ENCODE results near the gene DHCR7. TPM values are rescaled to one million over a fixed set of nuclear protein-coding genes. Genes with fewer than 3 reads are reported as not detected.
A peak's percentile ranks its signal among the peaks of the same experiment; 100 is the strongest.

The DHCR7 gene
- total RNA-seq, 1 experiment from 2014 or later, result 286 TPM

- Histone ChIP-seq H3K36me3 (ENCODE audit: insufficient read depth, low read length, poor library complexity, severe bottlenecking) (no peaks in the 10 kb centered on the region), H3K27ac (ENCODE audit: low read depth, low read length, poor library complexity, severe bottlenecking) (no peak overlapping the region), H3K9me3 (ENCODE audit: low read depth, low read length, poor library complexity, severe bottlenecking) (no peaks in the 10 kb centered on the region), H3K4me3 (ENCODE audit: low read depth, low read length, poor library complexity, severe bottlenecking) (no peak overlapping the region), H3K4me1 (ENCODE audit: insufficient read depth, low read length, poor library complexity, severe bottlenecking) (peaks cover 32% of the 10 kb centered on the region), H3K27me3 (replicated peaks; ENCODE audit: insufficient read depth, low read depth, low read length, poor library complexity) (no peaks in the 10 kb centered on the region)
- no TSS peak for BruUV-seq (replicated peaks)
- POLR2A ChIA-PET (ENCODE audit: low non-redundant PET), result no interaction called here
- TF ChIP-seq, protein P1, sequence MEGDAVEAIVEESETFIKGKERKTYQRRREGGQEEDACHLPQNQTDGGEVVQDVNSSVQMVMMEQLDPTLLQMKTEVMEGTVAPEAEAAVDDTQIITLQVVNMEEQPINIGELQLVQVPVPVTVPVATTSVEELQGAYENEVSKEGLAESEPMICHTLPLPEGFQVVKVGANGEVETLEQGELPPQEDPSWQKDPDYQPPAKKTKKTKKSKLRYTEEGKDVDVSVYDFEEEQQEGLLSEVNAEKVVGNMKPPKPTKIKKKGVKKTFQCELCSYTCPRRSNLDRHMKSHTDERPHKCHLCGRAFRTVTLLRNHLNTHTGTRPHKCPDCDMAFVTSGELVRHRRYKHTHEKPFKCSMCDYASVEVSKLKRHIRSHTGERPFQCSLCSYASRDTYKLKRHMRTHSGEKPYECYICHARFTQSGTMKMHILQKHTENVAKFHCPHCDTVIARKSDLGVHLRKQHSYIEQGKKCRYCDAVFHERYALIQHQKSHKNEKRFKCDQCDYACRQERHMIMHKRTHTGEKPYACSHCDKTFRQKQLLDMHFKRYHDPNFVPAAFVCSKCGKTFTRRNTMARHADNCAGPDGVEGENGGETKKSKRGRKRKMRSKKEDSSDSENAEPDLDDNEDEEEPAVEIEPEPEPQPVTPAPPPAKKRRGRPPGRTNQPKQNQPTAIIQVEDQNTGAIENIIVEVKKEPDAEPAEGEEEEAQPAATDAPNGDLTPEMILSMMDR (conservative IDR thresholded peaks at IDR 0.05; ENCODE audit: low read depth, low read length), result no peak
- no peak for TF ChIP-seq EZH2 (IDR thresholded peaks at IDR 0.05; ENCODE audit: borderline replicate concordance, low read depth, low read length, poor library complexity, severe bottlenecking)
- intact Hi-C loops (cut with micrococcal nuclease; ENCODE audit: unreplicated experiment), result no loop called here
- no peak for DNase-seq (ENCODE audit: low spot score)
- CTCF ChIA-PET, result no interaction called here
Measured at GRCh38 chr11:71387784-71388636, 60.2 kb downstream of the DHCR7 start.

- no peak for DNase-seq (ENCODE audit: low spot score)
- TF ChIP-seq EZH2 (IDR thresholded peaks at IDR 0.05; ENCODE audit: borderline replicate concordance, low read depth, low read length, poor library complexity, severe bottlenecking), result no peak
- ChIA-PET POLR2A (ENCODE audit: low non-redundant PET) (no interaction called here), CTCF (no interaction called here)
- H3K27me3 ChIP-seq (replicated peaks; ENCODE audit: insufficient read depth, low read depth, low read length, poor library complexity), result no peaks in the 10 kb centered on the region
- no TSS peak for BruUV-seq (replicated peaks)
- no peak overlapping the region for H3K4me3 ChIP-seq (ENCODE audit: low read depth, low read length, poor library complexity, severe bottlenecking)
- H3K9me3 ChIP-seq (ENCODE audit: low read depth, low read length, poor library complexity, severe bottlenecking), result no peaks in the 10 kb centered on the region
- no peak overlapping the region for H3K27ac ChIP-seq (ENCODE audit: low read depth, low read length, poor library complexity, severe bottlenecking)
- peaks cover 32% of the 10 kb centered on the region for H3K4me1 ChIP-seq (ENCODE audit: insufficient read depth, low read length, poor library complexity, severe bottlenecking)
- H3K36me3 ChIP-seq (ENCODE audit: insufficient read depth, low read length, poor library complexity, severe bottlenecking), result no peaks in the 10 kb centered on the region
- intact Hi-C loops (cut with micrococcal nuclease; ENCODE audit: unreplicated experiment), result no loop called here
Measured at GRCh38 chr11:71387200-71387599, 61.0 kb downstream of the DHCR7 start.

DNA sequence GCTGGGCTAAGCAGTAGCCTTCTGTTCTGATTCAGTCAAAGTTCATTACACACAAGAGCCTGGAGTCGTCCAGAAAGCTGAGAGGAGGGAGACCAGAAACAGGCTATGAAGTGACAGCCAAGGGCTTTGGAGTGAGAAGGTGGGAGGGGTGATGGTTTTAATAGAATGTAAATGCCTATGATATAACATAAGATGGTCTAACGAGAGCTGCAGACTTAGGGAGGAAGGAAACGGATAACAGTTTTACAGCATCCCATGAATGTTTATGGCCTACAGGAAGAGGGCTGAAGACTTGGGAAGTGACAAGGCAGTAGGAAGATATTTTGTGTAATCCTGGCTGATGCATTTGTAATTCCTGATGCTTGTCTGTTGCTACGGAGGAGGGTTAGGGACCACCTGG, 62.0 kb downstream of the DHCR7 start:
- intact Hi-C loops (cut with micrococcal nuclease; ENCODE audit: unreplicated experiment), result no loop called here
- Histone ChIP-seq H3K36me3 (ENCODE audit: insufficient read depth, low read length, poor library complexity, severe bottlenecking) (no peaks in the 10 kb centered on the region), H3K27ac (ENCODE audit: low read depth, low read length, poor library complexity, severe bottlenecking) (no peak overlapping the region), H3K27me3 (replicated peaks; ENCODE audit: insufficient read depth, low read depth, low read length, poor library complexity) (no peaks in the 10 kb centered on the region), H3K9me3 (ENCODE audit: low read depth, low read length, poor library complexity, severe bottlenecking) (no peaks in the 10 kb centered on the region), H3K4me3 (ENCODE audit: low read depth, low read length, poor library complexity, severe bottlenecking) (no peak overlapping the region), H3K4me1 (ENCODE audit: insufficient read depth, low read length, poor library complexity, severe bottlenecking) (peaks cover 27% of the 10 kb centered on the region)
- CTCF ChIA-PET, result no interaction called here
- no TSS peak for BruUV-seq (replicated peaks)
- POLR2A ChIA-PET (ENCODE audit: low non-redundant PET), result no interaction called here
- no peak for TF ChIP-seq EZH2 (IDR thresholded peaks at IDR 0.05; ENCODE audit: borderline replicate concordance, low read depth, low read length, poor library complexity, severe bottlenecking)
- TF ChIP-seq, protein P1 (conservative IDR thresholded peaks at IDR 0.05; ENCODE audit: low read depth, low read length), result no peak
- DNase-seq (ENCODE audit: low spot score), result peak; percentile 27

DNA sequence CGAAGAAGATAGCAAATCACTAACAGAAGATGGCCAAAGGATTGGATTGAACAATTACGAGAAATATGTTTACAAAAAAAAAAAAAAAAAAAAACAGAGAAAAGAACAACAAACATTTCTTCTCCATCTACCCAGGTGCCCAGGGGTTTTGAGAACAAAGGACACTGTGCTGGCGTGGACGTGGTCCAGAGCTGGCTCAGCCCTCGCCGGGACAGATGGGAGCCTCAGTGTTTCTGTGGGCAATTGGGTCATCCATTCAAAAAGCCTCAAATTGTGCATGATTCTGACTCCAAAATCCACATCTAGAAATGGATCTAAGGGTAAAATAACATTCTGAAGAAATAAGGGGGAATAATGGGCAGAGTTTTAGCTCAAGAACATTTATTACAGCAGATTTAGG, 63.1 kb downstream of the DHCR7 start:
- intact Hi-C loops (cut with micrococcal nuclease; ENCODE audit: unreplicated experiment), result no loop called here
- Histone ChIP-seq H3K27ac (ENCODE audit: low read depth, low read length, poor library complexity, severe bottlenecking) (no peak overlapping the region), H3K4me1 (ENCODE audit: insufficient read depth, low read length, poor library complexity, severe bottlenecking) (peaks cover 20% of the 10 kb centered on the region), H3K36me3 (ENCODE audit: insufficient read depth, low read length, poor library complexity, severe bottlenecking) (no peaks in the 10 kb centered on the region), H3K27me3 (replicated peaks; ENCODE audit: insufficient read depth, low read depth, low read length, poor library complexity) (no peaks in the 10 kb centered on the region), H3K9me3 (ENCODE audit: low read depth, low read length, poor library complexity, severe bottlenecking) (no peaks in the 10 kb centered on the region), H3K4me3 (ENCODE audit: low read depth, low read length, poor library complexity, severe bottlenecking) (no peak overlapping the region)
- CTCF ChIA-PET, result no interaction called here
- BruUV-seq (replicated peaks), result no TSS peak
- POLR2A ChIA-PET (ENCODE audit: low non-redundant PET), result no interaction called here
- TF ChIP-seq, protein P1 (conservative IDR thresholded peaks at IDR 0.05; ENCODE audit: low read depth, low read length), result no peak
- no peak for TF ChIP-seq EZH2 (IDR thresholded peaks at IDR 0.05; ENCODE audit: borderline replicate concordance, low read depth, low read length, poor library complexity, severe bottlenecking)
- DNase-seq (ENCODE audit: low spot score), result no peak
